HG03565 (cell line): Measurements from ENCODE around the gene RAPGEFL1.
A peak's percentile ranks its signal among the peaks of the same experiment; 100 is the strongest.
"Not testable (repeated sequence)": the region's sequence is repeated elsewhere in the genome, so short reads cannot be mapped to it uniquely, and the experiment has no call there.

ENCODE experiments used
- ATAC-seq: cut with Tn5 transposase; IDR thresholded peaks from one replicate; pipeline ENCODE4 v1.9.1; 2021; ENCODE audit warnings: mild to moderate bottlenecking, moderate library complexity; ENCODE audit not compliant: unreplicated experiment

Gene RAPGEFL1

GRCh38 chr17:40173091-40173777 is 4.0 kb upstream of the RAPGEFL1 start:
- ATAC-seq = no peak

- ATAC-seq = no peak
Measured at GRCh38 chr17:40173778-40174135, 3.5 kb upstream of the RAPGEFL1 start.

DNA sequence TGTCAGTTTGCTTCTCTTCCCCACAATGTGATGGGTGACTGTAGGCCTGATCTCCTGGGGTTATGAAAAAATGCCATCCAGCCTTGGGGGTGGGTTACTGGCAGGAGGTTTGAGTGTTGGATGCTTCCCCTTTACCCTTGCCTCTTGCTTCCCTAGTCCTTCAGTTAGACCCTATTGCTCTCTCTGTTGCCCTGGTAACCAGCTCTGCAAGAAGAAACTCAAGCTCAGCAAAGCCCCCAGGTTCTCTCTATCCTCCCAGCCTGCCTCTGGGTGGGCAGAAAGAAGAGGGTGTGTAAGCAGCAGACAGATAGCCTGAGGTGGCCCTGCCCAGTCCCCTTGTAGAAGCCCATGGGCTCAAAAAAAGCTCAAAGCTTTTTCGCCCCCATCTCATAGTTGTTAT is 2.8 kb upstream of the RAPGEFL1 start:
- ATAC-seq = no peak

DNA sequence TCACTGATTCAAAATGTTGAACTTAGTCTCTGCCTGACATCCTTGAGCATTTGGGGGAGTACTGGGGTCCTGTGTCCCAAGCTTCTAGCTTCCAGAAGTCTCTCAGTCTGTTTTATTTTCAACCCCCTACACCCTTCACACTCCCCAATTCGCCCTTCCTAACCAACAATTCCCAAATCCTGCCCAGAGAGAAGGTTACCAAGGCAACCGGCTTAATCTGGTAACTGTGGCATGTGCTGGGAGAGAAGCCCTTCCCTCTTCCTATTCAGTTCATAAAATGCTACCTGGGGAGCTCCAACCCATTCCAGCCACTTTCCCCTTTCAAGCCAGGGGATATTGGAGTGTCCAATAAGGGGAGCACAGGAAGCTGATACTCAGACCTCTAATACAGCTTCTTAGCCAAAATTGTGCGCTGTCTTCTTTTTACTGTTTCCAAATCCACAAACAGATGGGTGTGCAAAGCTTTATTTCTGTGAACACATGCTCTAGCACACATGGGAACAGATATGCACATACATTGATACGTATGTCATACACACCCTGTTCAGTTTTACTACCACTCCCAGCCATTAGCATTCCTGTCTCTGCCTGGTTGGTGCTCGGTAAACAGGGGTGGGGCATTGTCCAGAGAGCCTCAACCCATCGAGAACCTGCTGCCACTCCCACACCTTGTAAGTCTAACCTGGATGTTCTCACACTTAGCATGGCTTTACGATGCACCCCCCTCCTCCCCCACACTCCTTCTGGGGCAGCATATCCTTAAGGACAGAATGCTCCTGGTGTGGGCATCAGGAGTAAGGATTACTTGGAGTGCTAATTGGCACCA is 1.1 kb upstream of the RAPGEFL1 start:
- no peak for ATAC-seq

- no peak for ATAC-seq
Measured at GRCh38 chr17:40176754-40177110, 538 bp upstream of the RAPGEFL1 start.

GRCh38 chr17:40178021-40178601 is 841 bp downstream of the RAPGEFL1 start:
- no peak for ATAC-seq

DNA sequence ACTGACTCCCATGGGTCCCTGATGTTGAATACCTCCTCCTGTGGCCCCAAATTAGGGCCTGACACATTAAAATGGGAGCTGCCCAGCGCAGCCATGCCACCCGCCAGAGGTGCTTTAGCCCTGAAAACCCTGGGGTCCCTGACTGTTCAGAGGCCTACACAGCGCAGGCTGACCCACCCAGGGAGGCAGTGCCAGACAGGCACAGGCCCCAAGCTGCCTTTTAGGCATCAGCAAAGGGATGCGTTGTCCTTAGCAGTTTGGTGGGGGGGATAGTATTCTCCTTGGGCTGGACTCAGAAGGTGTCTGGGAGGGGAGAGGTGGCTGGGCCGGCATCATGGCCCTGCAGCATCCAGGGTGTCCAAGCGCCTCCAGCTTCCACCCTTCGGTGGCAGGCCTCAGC is 1.4 kb downstream of the RAPGEFL1 start:
- ATAC-seq = no peak

DNA sequence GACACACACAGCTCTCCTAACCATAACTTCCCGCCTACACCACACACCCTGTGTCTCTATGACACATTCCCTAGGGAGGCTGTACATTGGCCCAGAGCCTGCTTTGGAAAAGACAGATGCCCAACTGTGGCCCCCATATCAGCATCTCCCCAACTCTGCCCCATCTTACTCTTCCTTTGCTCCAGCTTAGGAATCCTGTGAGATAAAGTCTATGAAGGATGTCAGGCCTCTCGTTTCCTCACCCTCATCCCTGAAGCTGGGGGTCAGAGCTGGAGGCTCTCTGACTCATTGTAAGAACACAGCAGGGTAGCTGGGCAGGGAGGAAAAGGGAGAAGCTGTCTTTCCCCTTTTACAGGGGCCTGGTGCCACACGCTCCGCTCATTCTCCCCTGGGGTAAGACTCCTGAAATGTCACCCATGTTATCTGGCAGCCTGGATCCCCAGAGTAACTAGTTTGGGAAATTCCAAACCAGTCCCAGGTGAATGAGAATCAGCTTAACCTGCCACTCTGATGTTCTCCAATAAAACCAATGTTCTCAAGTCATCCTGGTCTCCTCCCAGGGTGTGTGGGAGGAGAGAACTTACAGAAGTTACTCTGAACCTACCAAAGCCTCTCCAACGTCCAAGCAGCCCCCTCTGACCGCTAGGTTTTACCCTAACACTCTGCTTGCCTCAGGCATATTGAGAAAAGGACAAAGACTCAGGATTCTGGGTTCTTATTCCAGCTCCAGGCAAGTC is 2.8 kb downstream of the RAPGEFL1 start:
- ATAC-seq = no peak

DNA sequence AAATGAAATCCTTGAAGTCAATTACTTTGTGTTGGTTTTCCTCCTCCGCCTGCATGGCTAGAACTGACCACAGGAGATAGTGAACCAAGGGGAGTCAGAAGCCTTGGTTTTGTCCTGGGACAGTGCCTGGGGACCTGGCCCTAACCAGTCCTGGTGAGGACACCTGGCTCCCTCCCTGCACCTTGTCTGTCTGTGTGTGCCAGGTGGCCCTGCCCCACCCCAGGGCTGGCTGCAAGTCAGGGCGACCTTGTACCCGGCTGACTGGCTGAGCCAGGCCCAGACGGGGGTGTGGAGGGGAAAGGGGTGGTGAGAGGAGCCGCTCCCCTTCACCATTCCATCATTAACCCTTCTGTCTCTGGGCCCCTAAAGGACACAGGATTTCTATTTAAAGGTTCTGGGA is 3.4 kb downstream of the RAPGEFL1 start:
- ATAC-seq = no peak

DNA sequence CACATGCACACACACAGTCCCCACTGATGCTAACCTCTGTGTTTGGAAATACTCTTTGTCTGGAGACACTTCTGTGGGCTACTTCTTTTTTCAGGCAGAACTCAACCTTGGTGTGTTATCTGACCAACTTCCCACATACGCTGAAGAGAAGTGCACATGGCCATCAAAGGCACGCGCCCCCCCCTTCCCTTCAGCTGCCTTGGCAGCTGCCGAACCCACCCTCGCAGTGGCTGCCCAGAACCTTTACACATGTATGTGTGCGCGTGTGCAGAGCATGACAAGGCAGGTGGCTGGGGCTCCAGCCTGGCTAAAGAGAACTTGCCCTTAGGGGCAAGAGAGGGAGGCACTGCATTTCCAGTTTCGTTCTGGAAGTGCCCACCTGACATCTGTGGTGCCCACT is 3.9 kb downstream of the RAPGEFL1 start:
- ATAC-seq = no peak

GRCh38 chr17:40182606-40183005 is 5.3 kb downstream of the RAPGEFL1 start:
- ATAC-seq = no peak

DNA sequence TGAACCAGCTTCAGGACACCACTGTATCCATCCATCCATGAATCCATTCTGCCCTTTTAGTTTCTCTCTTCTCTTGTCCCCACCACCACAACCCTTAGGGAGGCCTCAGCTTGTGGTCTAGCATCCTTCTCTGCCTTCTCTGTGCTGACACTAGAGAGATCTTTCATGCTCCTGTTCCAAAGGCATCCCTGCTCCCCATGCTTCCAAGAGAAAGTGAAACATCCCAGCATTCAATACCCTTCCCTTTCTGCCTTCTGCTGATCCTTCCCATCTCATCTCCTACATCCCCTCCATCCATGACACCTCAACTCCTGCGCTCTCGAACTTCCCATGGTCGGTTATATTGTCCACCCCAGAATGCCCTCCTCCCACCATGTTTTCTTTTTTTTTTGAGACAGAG is 10.0 kb downstream of the RAPGEFL1 start:
- ATAC-seq = no peak

DNA sequence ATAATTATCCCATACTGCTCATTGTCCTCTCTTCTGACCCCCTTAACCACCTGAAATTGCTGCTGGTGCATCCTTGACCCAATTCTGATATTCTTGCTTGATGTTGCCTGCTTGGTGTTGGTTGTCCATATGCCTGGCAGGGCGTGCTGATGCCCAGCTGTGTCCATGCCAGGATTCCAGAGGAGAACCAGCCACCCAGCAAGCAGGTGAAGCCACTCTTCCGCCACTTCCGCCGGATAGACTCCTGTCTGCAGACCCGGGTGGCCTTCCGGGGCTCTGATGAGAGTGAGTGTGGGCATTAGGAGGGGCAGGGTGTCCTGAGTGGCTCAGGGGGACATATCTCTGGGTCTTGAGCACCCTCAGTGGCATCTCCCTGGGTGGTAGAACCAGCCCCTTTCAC is 11.4 kb downstream of the RAPGEFL1 start:
- ATAC-seq = no peak

DNA sequence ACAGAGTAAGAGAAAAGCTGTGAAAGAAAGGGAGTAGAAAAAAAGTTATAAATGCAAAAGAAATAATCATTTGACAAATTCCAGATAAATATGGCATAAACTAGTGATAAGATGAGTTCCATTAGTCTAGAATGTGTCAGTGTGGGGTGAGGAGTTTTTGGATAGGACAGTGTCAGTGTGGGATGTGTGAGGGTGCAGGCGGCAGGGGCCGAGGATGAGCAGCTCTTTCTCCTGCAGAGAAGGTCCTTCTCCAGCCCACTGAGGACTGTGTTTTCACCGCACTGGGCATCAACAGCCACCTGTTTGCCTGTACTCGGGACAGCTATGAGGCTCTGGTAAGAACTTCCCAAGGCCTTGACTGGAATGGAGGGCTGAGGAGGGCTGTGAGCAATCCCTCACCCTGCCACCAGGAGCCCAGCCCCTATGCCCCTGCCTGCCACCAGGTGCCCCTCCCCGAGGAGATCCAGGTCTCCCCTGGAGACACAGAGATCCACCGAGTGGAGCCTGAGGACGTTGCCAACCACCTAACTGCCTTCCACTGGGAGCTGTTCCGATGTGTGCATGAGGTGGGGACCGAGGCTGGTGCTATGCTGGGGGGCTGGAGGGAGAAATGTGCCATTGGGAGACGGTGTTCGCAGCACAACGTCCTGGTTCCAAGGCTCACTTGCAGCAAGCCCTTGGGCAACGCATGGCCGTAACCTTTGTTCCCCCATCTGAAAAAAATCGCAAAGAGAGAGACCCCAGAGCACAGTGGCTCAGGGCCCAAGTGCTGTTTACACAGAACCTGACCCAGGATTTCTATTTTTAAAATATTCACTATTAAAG is 13.1 kb downstream of the RAPGEFL1 start:
- ATAC-seq = no peak

- peak; percentile 49 for ATAC-seq
Measured at GRCh38 chr17:40191237-40192208, 14.3 kb downstream of the RAPGEFL1 start.

- no peak for ATAC-seq
Measured at GRCh38 chr17:40192961-40193360, 15.7 kb downstream of the RAPGEFL1 start.

DNA sequence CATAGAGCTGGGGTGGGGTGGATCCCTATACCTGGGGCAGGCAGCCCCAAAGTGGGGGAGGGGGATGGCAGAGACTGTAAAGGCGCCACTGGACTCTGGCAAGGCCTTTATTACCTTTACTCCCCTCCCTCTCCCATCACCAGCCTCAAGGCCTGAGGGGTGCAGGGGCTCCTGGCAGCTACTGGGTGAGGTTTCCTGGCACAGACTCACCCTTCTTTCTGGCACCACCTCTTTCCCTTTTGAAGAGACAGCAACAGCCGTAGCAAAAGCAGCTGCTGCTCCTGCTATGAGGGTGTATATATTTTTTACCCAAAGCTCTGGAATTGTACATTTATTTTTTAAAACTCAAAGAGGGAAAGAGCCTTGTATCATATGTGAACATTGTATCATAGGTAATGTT is 17.6 kb downstream of the RAPGEFL1 start:
- ATAC-seq = no peak

- no peak for ATAC-seq
Measured at GRCh38 chr17:40197550-40197949, 20.3 kb downstream of the RAPGEFL1 start.

GRCh38 chr17:40197965-40198456 is 20.7 kb downstream of the RAPGEFL1 start:
- not testable (repeated sequence) for ATAC-seq
